ENCODE results near the gene ZMIZ1. TPM values are rescaled to one million over a fixed set of nuclear protein-coding genes. Genes with fewer than 3 reads are reported as not detected.

ZMIZ1 gene
- total and polyA plus RNA-seq, 2 experiments from 2014 or later, result 9.2 to 30.9 TPM

DNA sequence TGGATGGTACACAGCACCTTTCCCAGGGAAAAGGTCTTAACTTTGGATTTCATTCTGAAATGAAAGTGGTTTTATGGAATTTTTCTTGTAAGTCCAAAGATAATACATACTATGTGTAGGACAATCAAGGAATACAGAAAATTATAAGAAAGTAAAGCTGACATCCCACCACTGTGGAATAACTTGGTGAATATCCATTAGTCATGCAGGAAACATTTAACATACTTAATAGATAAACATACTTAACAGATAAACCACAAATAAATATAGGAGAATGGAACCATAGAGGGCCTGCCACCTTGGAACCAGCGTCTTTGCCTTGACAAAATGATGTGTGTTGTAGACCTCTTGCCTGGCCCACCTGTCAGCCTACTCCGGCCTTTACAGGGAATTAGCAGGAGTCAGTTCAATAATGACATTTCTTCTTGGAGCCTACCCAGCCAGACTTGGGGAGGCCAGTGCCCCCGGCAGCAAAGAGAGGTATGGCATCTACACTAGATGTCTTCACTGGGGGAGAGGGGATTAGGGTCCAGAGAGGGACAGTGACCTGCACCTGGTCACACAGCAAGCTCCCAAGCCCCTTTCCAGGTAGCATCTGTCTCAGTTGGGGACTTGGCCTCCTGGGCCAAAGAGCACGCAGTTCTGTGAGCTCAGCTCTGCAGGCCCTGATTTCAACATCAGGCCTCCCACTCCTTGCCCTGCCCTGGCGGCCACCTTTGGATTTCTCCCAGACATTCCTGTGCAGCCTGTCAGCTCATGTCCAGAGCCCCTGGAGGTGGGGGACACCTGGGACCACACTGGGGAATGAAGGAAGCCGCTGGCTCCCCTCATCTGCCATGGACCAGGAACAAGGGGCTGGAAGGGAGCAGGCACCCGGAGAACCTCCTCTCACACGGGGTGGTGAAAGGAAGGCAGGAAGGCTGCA is 165.9 kb downstream of the ZMIZ1 start (continued):
- TF ChIP-seq, protein P1, sequence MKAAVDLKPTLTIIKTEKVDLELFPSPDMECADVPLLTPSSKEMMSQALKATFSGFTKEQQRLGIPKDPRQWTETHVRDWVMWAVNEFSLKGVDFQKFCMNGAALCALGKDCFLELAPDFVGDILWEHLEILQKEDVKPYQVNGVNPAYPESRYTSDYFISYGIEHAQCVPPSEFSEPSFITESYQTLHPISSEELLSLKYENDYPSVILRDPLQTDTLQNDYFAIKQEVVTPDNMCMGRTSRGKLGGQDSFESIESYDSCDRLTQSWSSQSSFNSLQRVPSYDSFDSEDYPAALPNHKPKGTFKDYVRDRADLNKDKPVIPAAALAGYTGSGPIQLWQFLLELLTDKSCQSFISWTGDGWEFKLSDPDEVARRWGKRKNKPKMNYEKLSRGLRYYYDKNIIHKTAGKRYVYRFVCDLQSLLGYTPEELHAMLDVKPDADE (IDR thresholded peaks at IDR 0.05), result no peak
- no peak for TF ChIP-seq ZNF331 (CRISPR knock-in tag; IDR thresholded peaks at IDR 0.05; ENCODE audit: low read depth)
- TF ChIP-seq JUNB (IDR thresholded peaks at IDR 0.05; ENCODE audit: unreplicated experiment), result no peak
- TF ChIP-seq POLR2AphosphoS5 (IDR thresholded peaks at IDR 0.05; ENCODE audit: low read depth), result no peak
- no peak for TF ChIP-seq NANOG (IDR thresholded peaks at IDR 0.05; ENCODE audit: borderline replicate concordance)
- TF ChIP-seq, protein P2, sequence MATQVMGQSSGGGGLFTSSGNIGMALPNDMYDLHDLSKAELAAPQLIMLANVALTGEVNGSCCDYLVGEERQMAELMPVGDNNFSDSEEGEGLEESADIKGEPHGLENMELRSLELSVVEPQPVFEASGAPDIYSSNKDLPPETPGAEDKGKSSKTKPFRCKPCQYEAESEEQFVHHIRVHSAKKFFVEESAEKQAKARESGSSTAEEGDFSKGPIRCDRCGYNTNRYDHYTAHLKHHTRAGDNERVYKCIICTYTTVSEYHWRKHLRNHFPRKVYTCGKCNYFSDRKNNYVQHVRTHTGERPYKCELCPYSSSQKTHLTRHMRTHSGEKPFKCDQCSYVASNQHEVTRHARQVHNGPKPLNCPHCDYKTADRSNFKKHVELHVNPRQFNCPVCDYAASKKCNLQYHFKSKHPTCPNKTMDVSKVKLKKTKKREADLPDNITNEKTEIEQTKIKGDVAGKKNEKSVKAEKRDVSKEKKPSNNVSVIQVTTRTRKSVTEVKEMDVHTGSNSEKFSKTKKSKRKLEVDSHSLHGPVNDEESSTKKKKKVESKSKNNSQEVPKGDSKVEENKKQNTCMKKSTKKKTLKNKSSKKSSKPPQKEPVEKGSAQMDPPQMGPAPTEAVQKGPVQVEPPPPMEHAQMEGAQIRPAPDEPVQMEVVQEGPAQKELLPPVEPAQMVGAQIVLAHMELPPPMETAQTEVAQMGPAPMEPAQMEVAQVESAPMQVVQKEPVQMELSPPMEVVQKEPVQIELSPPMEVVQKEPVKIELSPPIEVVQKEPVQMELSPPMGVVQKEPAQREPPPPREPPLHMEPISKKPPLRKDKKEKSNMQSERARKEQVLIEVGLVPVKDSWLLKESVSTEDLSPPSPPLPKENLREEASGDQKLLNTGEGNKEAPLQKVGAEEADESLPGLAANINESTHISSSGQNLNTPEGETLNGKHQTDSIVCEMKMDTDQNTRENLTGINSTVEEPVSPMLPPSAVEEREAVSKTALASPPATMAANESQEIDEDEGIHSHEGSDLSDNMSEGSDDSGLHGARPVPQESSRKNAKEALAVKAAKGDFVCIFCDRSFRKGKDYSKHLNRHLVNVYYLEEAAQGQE (IDR thresholded peaks at IDR 0.05; ENCODE audit: unreplicated experiment), result no peak
- TF ChIP-seq STAT1 (IDR thresholded peaks at IDR 0.05; ENCODE audit: unreplicated experiment), result no peak
- no peak for TF ChIP-seq EZH2 (IDR thresholded peaks at IDR 0.05; ENCODE audit: low read depth, unreplicated experiment)
- TF ChIP-seq ZNF114 (CRISPR knock-in tag; IDR thresholded peaks at IDR 0.05), result no peak

DNA sequence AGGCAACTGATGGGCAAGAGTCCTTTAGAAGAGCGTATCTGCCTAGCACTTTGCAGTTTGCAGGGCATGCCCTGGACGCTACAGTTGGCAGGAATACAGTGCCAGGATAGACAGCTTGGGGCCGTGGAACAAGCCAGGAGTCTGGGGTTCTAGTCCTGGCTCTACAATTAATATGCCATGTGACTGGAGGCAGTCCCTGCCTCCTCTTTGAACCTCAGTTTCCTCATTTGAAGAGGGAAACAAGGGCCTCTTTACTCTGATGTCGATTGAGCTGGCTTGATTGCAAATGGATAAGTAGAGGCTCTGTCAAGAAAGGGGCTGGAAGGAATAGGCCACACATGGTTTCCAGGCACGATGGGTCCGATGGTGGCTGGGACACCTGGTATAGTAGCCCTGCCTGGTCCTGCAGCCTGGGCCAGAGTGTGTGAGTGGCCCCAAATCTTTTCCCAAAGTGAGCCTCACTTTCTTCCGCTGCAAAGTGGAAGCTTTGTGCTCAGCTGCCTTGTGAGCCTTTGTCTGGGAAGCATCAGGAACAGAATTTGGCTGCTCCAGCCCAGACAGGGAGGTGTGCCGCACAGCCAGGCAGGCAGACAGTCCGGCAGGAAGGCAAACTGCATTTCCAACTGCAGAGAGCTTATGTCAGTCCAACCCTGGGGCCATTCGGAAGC is 167.1 kb downstream of the ZMIZ1 start:
- H4K20me1 ChIP-seq (replicated peaks; ENCODE audit: insufficient read depth), result peaks cover 42% of the 10 kb centered on the region
- peak overlapping the region; percentile 46; the same call in 1 of the 2 replicates for H3K4me2 ChIP-seq
- no peak for TF ChIP-seq JUNB (IDR thresholded peaks at IDR 0.05; ENCODE audit: unreplicated experiment)
- no peak for TF ChIP-seq CREB1 (CRISPR knock-in tag; IDR thresholded peaks at IDR 0.05; ENCODE audit: low read depth)
- TF ChIP-seq EZH2 (IDR thresholded peaks at IDR 0.05; ENCODE audit: low read depth, unreplicated experiment), result no peak
- TF ChIP-seq, protein P3, sequence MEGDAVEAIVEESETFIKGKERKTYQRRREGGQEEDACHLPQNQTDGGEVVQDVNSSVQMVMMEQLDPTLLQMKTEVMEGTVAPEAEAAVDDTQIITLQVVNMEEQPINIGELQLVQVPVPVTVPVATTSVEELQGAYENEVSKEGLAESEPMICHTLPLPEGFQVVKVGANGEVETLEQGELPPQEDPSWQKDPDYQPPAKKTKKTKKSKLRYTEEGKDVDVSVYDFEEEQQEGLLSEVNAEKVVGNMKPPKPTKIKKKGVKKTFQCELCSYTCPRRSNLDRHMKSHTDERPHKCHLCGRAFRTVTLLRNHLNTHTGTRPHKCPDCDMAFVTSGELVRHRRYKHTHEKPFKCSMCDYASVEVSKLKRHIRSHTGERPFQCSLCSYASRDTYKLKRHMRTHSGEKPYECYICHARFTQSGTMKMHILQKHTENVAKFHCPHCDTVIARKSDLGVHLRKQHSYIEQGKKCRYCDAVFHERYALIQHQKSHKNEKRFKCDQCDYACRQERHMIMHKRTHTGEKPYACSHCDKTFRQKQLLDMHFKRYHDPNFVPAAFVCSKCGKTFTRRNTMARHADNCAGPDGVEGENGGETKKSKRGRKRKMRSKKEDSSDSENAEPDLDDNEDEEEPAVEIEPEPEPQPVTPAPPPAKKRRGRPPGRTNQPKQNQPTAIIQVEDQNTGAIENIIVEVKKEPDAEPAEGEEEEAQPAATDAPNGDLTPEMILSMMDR (conservative IDR thresholded peaks at IDR 0.05; ENCODE audit: low read depth in 2 of 2), result no peak

More for the DNA sequence above, 167.1 kb downstream of the ZMIZ1 start:
- peaks cover 73% of the 10 kb centered on the region for H3K27me3 Mint-ChIP-seq (ENCODE audit: insufficient read depth, low read depth, poor library complexity)
- Histone ChIP-seq H3K9me2 (ENCODE audit: insufficient read depth) (no peaks in the 10 kb centered on the region), H3K36me3 (ENCODE audit: insufficient read depth) (no peaks in the 10 kb centered on the region), H3K4me3 (no peak overlapping the region), H3K27me3 (ENCODE audit: insufficient read depth) (peaks cover 82% of the 10 kb centered on the region), H3K79me2 (replicated peaks; ENCODE audit: insufficient read depth) (no peaks in the 10 kb centered on the region), H3F3A (replicated peaks; ENCODE audit: low read depth) (peaks cover 9% of the 10 kb centered on the region; the same call in 1 of the 2 replicates), H3K4me1 (ENCODE audit: insufficient read depth) (peaks cover 42% of the 10 kb centered on the region), H2AFZ (no peak overlapping the region), H3K27ac (ENCODE audit: low read depth) (no peak overlapping the region)
- H3K27ac Mint-ChIP-seq, result no peak overlapping the region
- DNase-seq (ENCODE audit: low spot score) (no peak), ATAC-seq (no peak)
- H3K9me3 Mint-ChIP-seq, result no peaks in the 10 kb centered on the region
- H3K36me3 Mint-ChIP-seq (ENCODE audit: low read depth), result peaks cover 6% of the 10 kb centered on the region
- H3K4me1 Mint-ChIP-seq, result peaks cover 57% of the 10 kb centered on the region
- H3K4me3 Mint-ChIP-seq, result no peak overlapping the region

All from GM23338 (cell line).